ENCODE results near the gene TFDP3. TPM values are rescaled to one million over a fixed set of nuclear protein-coding genes. Genes with fewer than 3 reads are reported as not detected.

TFDP3 gene
- total RNA-seq, 2 experiments from 2014 or later = not detected

- H3K4me1 ChIP-seq (ENCODE audit: insufficient read depth, low read length) = no peaks in the 10 kb centered on the region
- H3K4me3 Mint-ChIP-seq = no peak overlapping the region
- H3K9me3 Mint-ChIP-seq = no peaks in the 10 kb centered on the region
- H3K27me3 Mint-ChIP-seq = no peaks in the 10 kb centered on the region
- H3K36me3 Mint-ChIP-seq (ENCODE audit: low read depth) = no peaks in the 10 kb centered on the region
- no peaks in the 10 kb centered on the region for H3K27me3 ChIP-seq (ENCODE audit: control insufficient read depth in 1 of 2, insufficient read depth in 2 of 2, low read length in 2 of 2)
- ChIA-PET CTCF (no interaction called here), POLR2A (no interaction called here)
- no peaks in the 10 kb centered on the region for H3K36me3 ChIP-seq (ENCODE audit: insufficient read depth, low read length)
- no peak overlapping the region for H3K27ac Mint-ChIP-seq
- H3K9me3 ChIP-seq (ENCODE audit: control insufficient read depth in 1 of 2, insufficient read depth in 1 of 2, low read length in 2 of 2) = no peaks in the 10 kb centered on the region
- intact Hi-C loops (cut with DNase I, micrococcal nuclease) = no loop called here
- H3K27ac ChIP-seq (ENCODE audit: low read depth in 1 of 2, low read length in 2 of 2) = no peak overlapping the region
- no peak overlapping the region for H3K4me3 ChIP-seq (ENCODE audit: low read length)
- DNase-seq (no peak), ATAC-seq (ENCODE audit: poor library complexity) (no peak)
- no peak for TF ChIP-seq CTCF (IDR thresholded peaks at IDR 0.05)
- H3K4me1 Mint-ChIP-seq (ENCODE audit: low read depth) = no peaks in the 10 kb centered on the region
Observed at GRCh38 chrX:133229361-133229760, 11.2 kb upstream of the TFDP3 start.

- Histone ChIP-seq H3K4me3 (ENCODE audit: low read length) (no peak overlapping the region), H3K4me1 (ENCODE audit: insufficient read depth, low read length) (no peaks in the 10 kb centered on the region), H3K27ac (ENCODE audit: low read depth in 1 of 2, low read length in 2 of 2) (no peak overlapping the region), H3K27me3 (ENCODE audit: control insufficient read depth in 1 of 2, insufficient read depth in 2 of 2, low read length in 2 of 2) (no peaks in the 10 kb centered on the region), H3K36me3 (ENCODE audit: insufficient read depth, low read length) (no peaks in the 10 kb centered on the region), H3K9me3 (ENCODE audit: control insufficient read depth in 1 of 2, insufficient read depth in 1 of 2, low read length in 2 of 2) (no peaks in the 10 kb centered on the region)
- Mint-ChIP-seq H3K36me3 (ENCODE audit: low read depth) (no peaks in the 10 kb centered on the region), H3K27me3 (peaks cover 5% of the 10 kb centered on the region), H3K27ac (no peak overlapping the region), H3K4me1 (ENCODE audit: low read depth) (no peaks in the 10 kb centered on the region), H3K4me3 (no peak overlapping the region), H3K9me3 (no peaks in the 10 kb centered on the region)
- DNase-seq (no peak), ATAC-seq (ENCODE audit: poor library complexity) (no peak)
- TF ChIP-seq CTCF (IDR thresholded peaks at IDR 0.05) = no peak
- ChIA-PET POLR2A (no interaction called here), CTCF (no interaction called here)
- intact Hi-C loops (cut with DNase I, micrococcal nuclease) = no loop called here
Observed at GRCh38 chrX:133215747-133216146, 2.4 kb downstream of the TFDP3 start.

- H3K27me3 ChIP-seq (ENCODE audit: control insufficient read depth in 1 of 2, insufficient read depth in 2 of 2, low read length in 2 of 2) = no peaks in the 10 kb centered on the region
- Mint-ChIP-seq H3K27ac (no peak overlapping the region), H3K9me3 (no peaks in the 10 kb centered on the region), H3K27me3 (peaks cover 3% of the 10 kb centered on the region), H3K4me1 (ENCODE audit: low read depth) (no peaks in the 10 kb centered on the region), H3K4me3 (no peak overlapping the region), H3K36me3 (ENCODE audit: low read depth) (no peaks in the 10 kb centered on the region)
- H3K4me3 ChIP-seq (ENCODE audit: low read length) = no peak overlapping the region
- ATAC-seq (ENCODE audit: poor library complexity) = no peak
- H3K36me3 ChIP-seq (ENCODE audit: insufficient read depth, low read length) = no peaks in the 10 kb centered on the region
- intact Hi-C loops (cut with DNase I, micrococcal nuclease) = no loop called here
- H3K27ac ChIP-seq (ENCODE audit: low read depth in 1 of 2, low read length in 2 of 2) = no peak overlapping the region
- no peak for TF ChIP-seq CTCF (IDR thresholded peaks at IDR 0.05)
- DNase-seq = no peak
- no peaks in the 10 kb centered on the region for H3K9me3 ChIP-seq (ENCODE audit: control insufficient read depth in 1 of 2, insufficient read depth in 1 of 2, low read length in 2 of 2)
- H3K4me1 ChIP-seq (ENCODE audit: insufficient read depth, low read length) = no peaks in the 10 kb centered on the region
- ChIA-PET CTCF (no interaction called here), POLR2A (no interaction called here)
Observed at GRCh38 chrX:133215017-133215416, 3.1 kb downstream of the TFDP3 start.

Measured in CD4-positive, alpha-beta T cell (primary cell).